PC-3 (cell line): ENCODE results near the gene CES3. TPM values are rescaled to one million over a fixed set of nuclear protein-coding genes. Genes with fewer than 3 reads are reported as not detected.

Experiments
- ATAC-seq: fragments of 200-7000 bp; cut with Tn5 transposase; 2 replicates; pipeline ENCODE4 v1.9.1; 2020; ENCODE audit warnings: mild to moderate bottlenecking, moderate library complexity
- BruUV-seq: library from RNA; stranded (reverse); fragments of 400-500 nt; replicated peaks from 2 replicates; lab custom pipeline; 2021; lab: Mats Ljungman, UMichigan
- CTCF ChIA-PET: fragments of 300-600 bp; sonication (Branson Sonifier 250); formaldehyde crosslinking; loops from one replicate; lab custom pipeline; 2022; ENCODE audit warnings: antibody characterized with exemption; lab: Charles Lee
- POLR2A ChIA-PET: fragments of 300-600 bp; sonication (Branson Sonifier 250); formaldehyde crosslinking; loops from one replicate; lab custom pipeline; 2022; ENCODE audit warnings: antibody characterized with exemption; ENCODE audit not compliant: unreplicated experiment; lab: Charles Lee
- DNase-seq: peaks from one replicate; pipeline ENCODE4 v3.0.0-alpha.2; 2015
- H2AFZ ChIP-seq: fragments of 300-600 bp; sonication (generic); 2 replicates; pipeline ENCODE4 v1.6.0; 2016; ENCODE audit warnings: antibody characterized with exemption, low read length
- H3F3A ChIP-seq: fragments of 300-600 bp; sonication (generic); one replicate; pipeline ENCODE4 v1.6.0; 2017; ENCODE audit warnings: antibody characterized with exemption, low read length, control low read depth, mild to moderate bottlenecking; ENCODE audit not compliant: unreplicated experiment
- H3K27ac ChIP-seq: fragments of 300-600 bp; sonication (generic); 2 replicates; pipeline ENCODE4 v1.5.1; 2016; ENCODE audit warnings: mild to moderate bottlenecking, low read length
- H3K27me3 ChIP-seq: fragments of 300-600 bp; sonication (generic); 2 replicates; pipeline ENCODE4 v1.6.1; 2016; ENCODE audit warnings: low read length, mixed read lengths
- H3K36me3 ChIP-seq: fragments of 300-600 bp; sonication (generic); 2 replicates; pipeline ENCODE4 v1.6.1; 2016; ENCODE audit warnings: low read depth, mixed run types, low read length, mixed read lengths
- H3K4me1 ChIP-seq: fragments of 300-600 bp; sonication (generic); 2 replicates; pipeline ENCODE4 v1.5.1; 2016; ENCODE audit warnings: low read length; ENCODE audit not compliant: insufficient read depth
- H3K4me2 ChIP-seq: fragments of 300-600 bp; sonication (generic); 2 replicates; pipeline ENCODE4 v1.6.0; 2016; ENCODE audit warnings: low read length
- H3K4me3 ChIP-seq: fragments of 300-600 bp; sonication (generic); 2 replicates; pipeline ENCODE4 v1.5.1; 2016; ENCODE audit warnings: mild to moderate bottlenecking, low read length, mixed read lengths
- H3K79me2 ChIP-seq: fragments of 300-600 bp; sonication (generic); 2 replicates; pipeline ENCODE4 v1.6.1; 2017; ENCODE audit warnings: low read length, mixed read lengths
- H3K9ac ChIP-seq: fragments of 300-600 bp; sonication (generic); 2 replicates; pipeline ENCODE4 v1.6.0; 2016; ENCODE audit warnings: mild to moderate bottlenecking, low read length
- H3K9me2 ChIP-seq: fragments of 300-600 bp; sonication (generic); replicated peaks from 2 replicates; pipeline ENCODE4 v1.6.1; 2016; ENCODE audit warnings: mixed run types, low read length, mixed read lengths
- H3K9me3 ChIP-seq: fragments of 300-600 bp; sonication (generic); 2 replicates; pipeline ENCODE4 v1.6.1; 2016; ENCODE audit warnings: low read length, mixed read lengths
- H4K20me1 ChIP-seq: fragments of 300-600 bp; sonication (generic); 2 replicates; pipeline ENCODE4 v1.6.1; 2016; ENCODE audit warnings: low read length, mixed read lengths
- CTCF ChIP-seq: fragments of 300-600 bp; sonication (generic); conservative IDR thresholded peaks from 2 replicates; pipeline ENCODE4 v1.5.1; 2017; ENCODE audit warnings: antibody characterized with exemption, low read depth, mild to moderate bottlenecking, low read length
- EZH2 ChIP-seq: fragments of 300-600 bp; sonication (generic); IDR thresholded peaks from one replicate; pipeline ENCODE4 v1.6.1; 2017; ENCODE audit warnings: antibody characterized with exemption, mild to moderate bottlenecking, low read length; ENCODE audit not compliant: unreplicated experiment
- EZH2phosphoT487 ChIP-seq: fragments of 300-600 bp; sonication (generic); IDR thresholded peaks from 2 replicates; pipeline ENCODE4 v1.6.1; 2018; ENCODE audit warnings: mild to moderate bottlenecking, antibody characterized with exemption, low read length, borderline replicate concordance
- intact Hi-C: fragments of 100-400 bp; cut with micrococcal nuclease; formaldehyde crosslinking; loops from 2 replicates; pipeline ENCODE4 v1.9.0; 2023
- total RNA-seq: library from RNA; depleted of rRNA; stranded (reverse); fragments of >200 nt; gene quantifications from 2 replicates; pipeline ENCODE4 v1.2.3, GENCODE V29; 2014

CES3 gene
- total RNA-seq, 1 experiment from 2014 or later: 0.26 TPM

- no peaks in the 10 kb centered on the region; the same call in 1 of the 2 replicates for H3K4me1 ChIP-seq
- no peaks in the 10 kb centered on the region for H4K20me1 ChIP-seq
- H3K27me3 ChIP-seq: no peaks in the 10 kb centered on the region
- no peaks in the 10 kb centered on the region for H3K36me3 ChIP-seq
- H3K9me3 ChIP-seq: no peaks in the 10 kb centered on the region
- ATAC-seq (no peak), DNase-seq (no peak)
- BruUV-seq: no TSS peak
- intact Hi-C loops: loop anchor here (5.0 kb wide), 1 partner anchor 145 kb away; the partner anchor contains the start of gene HSF4
- no peak overlapping the region for H3K4me3 ChIP-seq
- ChIA-PET CTCF (interaction anchor here (1.6 to 1.7 kb wide), 2 partner anchors 83 to 99 kb away, joined by 4 to 13 read pairs; no protein-coding TSS in a partner anchor), POLR2A (no interaction called here)
- no peaks in the 10 kb centered on the region for H3K79me2 ChIP-seq
- TF ChIP-seq EZH2phosphoT487 (no peak), EZH2 (no peak), CTCF (no peak)
- no peak overlapping the region for H3K9ac ChIP-seq
- H3K27ac ChIP-seq: no peak overlapping the region
- no peak overlapping the region for H3K4me2 ChIP-seq
- H3F3A ChIP-seq: no peaks in the 10 kb centered on the region
- no peaks in the 10 kb centered on the region for H3K9me2 ChIP-seq
- no peak overlapping the region for H2AFZ ChIP-seq
Observed at GRCh38 chr16:67016681-67017420, 55.8 kb downstream of the CES3 start.

- no TSS peak for BruUV-seq
- H2AFZ ChIP-seq: no peak overlapping the region
Observed at GRCh38 chr16:67017421-67017750, 56.3 kb downstream of the CES3 start.

More at GRCh38 chr16:67017421-67017750, 56.3 kb downstream of the CES3 start:
- Histone ChIP-seq H3K79me2 (no peaks in the 10 kb centered on the region), H3K4me3 (no peak overlapping the region), H3K27me3 (no peaks in the 10 kb centered on the region), H3K9me3 (no peaks in the 10 kb centered on the region), H3K4me2 (no peak overlapping the region), H3F3A (no peaks in the 10 kb centered on the region), H4K20me1 (no peaks in the 10 kb centered on the region), H3K36me3 (no peaks in the 10 kb centered on the region), H3K27ac (no peak overlapping the region), H3K9ac (no peak overlapping the region), H3K4me1 (peaks cover 2% of the 10 kb centered on the region), H3K9me2 (no peaks in the 10 kb centered on the region)
- ATAC-seq (no peak), DNase-seq (no peak)
- POLR2A ChIA-PET: no interaction called here
- CTCF ChIA-PET: interaction anchor here (1.0 to 1.7 kb wide), 5 partner anchors 82 to 168 kb away, joined by 3 to 13 read pairs (median 5); no protein-coding TSS in a partner anchor
- intact Hi-C loops: loop anchor here (5.0 kb wide), 1 partner anchor 145 kb away; the partner anchor contains the start of gene HSF4
- TF ChIP-seq EZH2phosphoT487 (no peak), EZH2 (no peak), CTCF (no peak)
